NCI-H187 (cell line): ENCODE data around the gene OSBP.
"Not testable (repeated sequence)": the region's sequence is repeated elsewhere in the genome, so short reads cannot be mapped to it uniquely, and the experiment has no call there.

Experiments used
- DNase-seq, 2 experiments: peaks; one replicate each; lab custom pipeline; 2025; lab: John Stamatoyannopoulos, UW

The OSBP gene

DNA sequence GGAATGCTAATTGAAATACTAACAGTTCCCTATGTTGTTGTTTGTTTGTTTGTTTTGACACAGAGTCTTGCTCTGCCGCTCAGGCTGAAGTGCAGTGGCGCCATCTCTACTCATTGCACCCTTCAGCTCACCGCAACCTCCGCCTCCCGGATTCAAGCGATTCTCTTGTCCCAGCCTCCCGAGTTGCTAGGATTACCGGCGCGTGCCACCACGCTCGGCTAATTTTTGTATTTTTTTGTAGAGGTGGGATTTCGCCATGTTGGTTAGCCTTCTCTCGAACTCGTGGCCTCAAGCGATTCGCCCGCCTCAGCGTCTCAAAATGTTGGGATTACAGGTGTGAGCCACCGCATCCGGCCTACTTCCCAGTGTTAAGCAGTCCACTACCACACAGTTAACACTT, 62.3 kb downstream of the OSBP start:
- DNase-seq = no peak

DNA sequence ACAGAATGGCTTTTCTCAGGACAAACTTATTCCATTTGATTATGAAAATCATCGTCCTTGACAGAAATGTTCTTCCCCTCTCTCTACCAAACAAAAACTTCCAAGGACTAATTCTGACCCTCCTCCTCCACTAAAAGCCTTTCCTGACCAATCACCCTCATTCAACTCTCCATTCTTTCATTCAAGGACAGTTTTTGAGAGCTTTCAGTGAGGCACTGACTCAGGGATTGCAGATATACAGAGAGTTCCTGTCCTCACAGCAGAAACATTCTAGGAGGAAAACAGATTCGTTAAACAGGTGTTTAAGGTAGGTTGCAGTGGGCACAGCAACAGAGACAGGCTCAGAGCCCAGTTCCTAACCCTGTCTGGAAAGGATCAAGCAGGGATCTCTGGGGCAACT, 62.7 kb downstream of the OSBP start:
- no peak for DNase-seq

- no peak for DNase-seq
Measured at GRCh38 chr11:59551659-59552521, 63.7 kb downstream of the OSBP start.

DNA sequence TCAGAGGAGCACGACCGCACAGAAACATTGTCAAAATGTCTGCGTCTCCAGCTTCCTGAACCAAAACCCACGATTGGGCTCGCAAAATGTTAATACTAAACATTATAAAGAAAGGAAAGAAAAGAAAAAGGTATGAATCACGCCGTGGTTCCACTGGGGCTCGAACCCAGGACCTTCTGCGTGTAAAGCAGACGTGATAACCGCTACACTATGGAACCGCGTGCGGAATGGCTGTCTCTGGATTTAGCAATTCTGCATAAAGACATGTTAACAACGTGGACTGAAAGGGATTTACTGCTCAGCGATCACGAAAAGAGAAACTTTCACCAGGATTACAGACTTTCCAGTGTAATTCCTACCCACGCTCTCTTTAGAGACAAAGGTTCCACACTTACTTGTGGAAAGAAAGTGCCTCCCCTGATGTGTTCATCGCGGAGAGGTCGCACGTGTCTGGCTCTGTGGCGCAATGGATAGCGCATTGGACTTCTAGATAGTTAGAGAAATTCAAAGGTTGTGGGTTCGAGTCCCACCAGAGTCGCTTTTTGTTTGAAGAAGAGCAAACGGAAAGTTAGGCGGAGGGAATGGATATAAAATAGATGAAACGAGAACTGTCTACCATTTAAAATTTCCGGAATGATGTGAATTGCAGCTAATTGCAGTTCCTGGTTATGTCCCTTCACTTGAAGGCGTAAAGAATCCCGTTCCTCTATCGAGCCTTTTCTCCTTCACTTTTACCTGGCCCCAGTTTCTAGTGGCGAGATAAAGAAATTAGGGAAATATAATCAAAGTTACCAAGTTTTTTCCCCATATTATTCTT, 64.5 kb downstream of the OSBP start:
- peak; percentile 70 to 85 for DNase-seq

DNA sequence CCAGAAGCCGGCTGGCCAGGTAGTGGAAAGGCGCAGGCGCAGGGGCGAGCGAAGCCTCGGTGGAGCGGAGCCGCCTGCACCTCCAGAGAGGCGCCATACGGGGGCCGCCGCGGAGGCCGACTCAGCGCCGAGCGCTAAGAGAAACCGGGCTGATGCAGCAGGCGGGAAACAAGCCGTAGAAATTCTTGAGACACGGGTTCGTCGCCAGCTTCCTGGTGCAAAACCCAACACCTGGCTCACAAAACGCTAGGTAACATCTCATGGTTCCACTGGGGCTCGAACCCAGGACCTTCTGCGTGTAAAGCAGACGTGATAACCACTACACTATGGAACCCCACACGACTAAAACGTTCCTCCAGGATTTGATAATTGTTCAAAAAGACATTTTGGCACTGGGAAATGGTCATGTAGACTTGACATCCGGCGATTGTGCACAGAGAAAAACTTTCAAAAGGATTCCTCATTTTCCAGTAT, 65.2 kb downstream of the OSBP start:
- DNase-seq = peak; percentile 95 to 97

- no peak for DNase-seq
Measured at GRCh38 chr11:59548309-59548656, 67.3 kb downstream of the OSBP start.

GRCh38 chr11:59547605-59548308, 67.8 kb downstream of the OSBP start:
- not testable (repeated sequence) for DNase-seq

DNA sequence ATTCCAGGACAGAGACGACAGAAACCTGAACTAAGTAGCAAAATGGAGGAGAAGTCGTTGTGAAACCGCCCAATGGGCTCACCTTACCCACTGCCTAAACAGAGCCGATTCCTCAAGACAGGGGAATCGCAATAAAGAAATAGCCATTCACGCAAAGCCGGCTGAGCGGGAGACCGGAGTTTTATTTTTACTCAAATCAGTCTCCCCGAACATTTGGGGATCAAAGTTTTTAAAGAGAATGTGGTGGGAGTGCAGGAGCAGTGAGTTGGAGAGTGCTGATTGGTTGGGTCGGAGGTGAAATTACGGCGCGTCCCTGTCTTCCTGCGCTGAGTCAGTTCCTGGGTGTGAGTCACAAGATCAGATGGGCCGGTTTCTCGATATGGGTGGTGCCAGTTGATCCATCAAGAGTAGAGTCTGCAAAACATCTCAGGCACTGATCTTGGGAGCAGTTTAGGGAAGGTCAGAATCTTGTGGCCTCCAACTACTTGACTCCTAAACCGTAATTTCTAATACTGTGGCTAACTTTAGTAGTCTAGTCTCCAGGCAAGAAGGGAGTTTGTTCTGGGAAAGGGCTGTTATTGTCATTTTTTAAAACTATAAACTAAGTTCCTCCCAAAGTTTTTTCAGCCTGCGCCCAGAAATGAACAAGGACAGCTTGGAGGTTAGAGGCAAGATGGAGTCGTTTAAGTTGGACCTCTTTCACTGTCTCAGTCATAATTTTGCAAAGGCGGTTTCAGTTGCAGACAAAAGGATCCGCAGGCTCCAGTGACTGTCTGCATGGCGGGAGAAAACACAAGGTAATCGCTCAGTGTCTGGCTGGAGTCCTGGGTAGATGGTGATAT, 70.2 kb downstream of the OSBP start:
- no peak for DNase-seq

GRCh38 chr11:59544869-59545178, 70.8 kb downstream of the OSBP start:
- DNase-seq = no peak

GRCh38 chr11:59543713-59544112, 71.9 kb downstream of the OSBP start:
- DNase-seq = not testable (repeated sequence)

GRCh38 chr11:59542142-59542810, 73.3 kb downstream of the OSBP start:
- no peak for DNase-seq

DNA sequence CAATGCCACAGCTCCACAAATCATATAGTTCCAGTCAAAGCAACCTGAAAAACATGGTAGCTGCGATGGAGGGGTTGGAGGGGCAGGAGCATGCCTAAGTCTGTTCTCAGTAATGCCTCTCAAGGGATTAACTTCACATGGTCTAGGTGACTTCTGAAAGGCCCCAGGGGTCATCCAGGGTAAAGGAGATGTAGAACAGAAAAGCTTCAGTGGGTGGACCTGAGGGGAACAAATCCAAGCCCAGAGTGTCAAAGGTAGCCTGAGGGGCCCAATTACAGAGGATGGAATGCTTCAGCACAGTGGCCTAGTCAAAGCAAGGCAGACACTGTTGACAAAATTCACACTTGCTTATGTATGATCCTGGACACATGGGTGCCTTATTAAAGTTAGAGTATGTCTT, 80.9 kb downstream of the OSBP start:
- DNase-seq = no peak

DNA sequence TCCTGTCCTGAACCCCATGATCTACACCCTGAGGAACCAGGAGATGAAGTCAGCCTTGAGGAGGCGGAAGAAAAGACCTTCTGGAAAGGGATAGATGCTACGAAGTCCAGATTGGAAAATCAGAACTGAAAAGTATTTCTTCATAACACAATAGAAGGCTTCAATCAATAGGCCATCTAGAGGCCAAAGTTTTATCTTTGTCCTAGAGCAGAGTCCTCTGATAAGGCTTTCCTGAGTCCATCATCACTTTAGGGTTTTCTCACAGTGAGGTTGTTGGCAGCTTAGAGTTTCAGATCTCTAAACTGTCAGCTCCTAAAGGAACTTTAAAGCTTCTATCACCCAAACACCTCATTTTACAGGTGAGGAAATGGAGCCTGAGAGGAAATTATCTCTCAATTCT, 83.0 kb downstream of the OSBP start:
- DNase-seq = no peak

GRCh38 chr11:59528711-59529110, 86.9 kb downstream of the OSBP start:
- DNase-seq = no peak
